Cardiac muscle cell (in vitro differentiated cells and primary cell): ENCODE data around the gene PCSK5. TPM values are rescaled to one million over a fixed set of nuclear protein-coding genes. Genes with fewer than 3 reads are reported as not detected.

Experiments
- DNase-seq, 2 donors: peaks; one replicate each; pipeline versions ENCODE4 v3.0.0 to v3.0.0-alpha.2; 2010 to 2017; ENCODE audit warnings: low read depth in 1 of 2, low spot score in 1 of 2
- H3K27ac ChIP-seq: fragments of 200-600 bp; sonication (generic); 2 replicates; pipeline ENCODE4 v1.5.1; 2016
- H3K27me3 ChIP-seq: fragments of 200-600 bp; sonication (generic); 2 replicates; pipeline ENCODE4 v1.6.0; 2016; ENCODE audit warnings: control low read depth
- H3K36me3 ChIP-seq: fragments of 200-600 bp; sonication (generic); 2 replicates; pipeline ENCODE4 v1.5.1; 2016; ENCODE audit warnings: control low read depth
- H3K4me1 ChIP-seq: fragments of 200-600 bp; sonication (generic); 2 replicates; pipeline ENCODE4 v1.8.1; 2017; ENCODE audit warnings: low read depth, mild to moderate bottlenecking, mixed run types
- H3K4me3 ChIP-seq: fragments of 200-600 bp; sonication (generic); 2 replicates; pipeline ENCODE4 v1.5.1; 2016; ENCODE audit warnings: mild to moderate bottlenecking
- H3K9me3 ChIP-seq: fragments of 200-600 bp; sonication (generic); 2 replicates; pipeline ENCODE4 v1.5.1; 2017; ENCODE audit warnings: low read depth, mild to moderate bottlenecking, control low read depth
- CTCF ChIP-seq: IDR thresholded peaks from 2 replicates; pipeline ENCODE4 v1.5.1; 2012; ENCODE audit warnings: low read depth, mild to moderate bottlenecking, low read length
- polyA plus RNA-seq: library from polyadenylated mRNA; unstranded; fragments of >200 nt; fragmentation: Nextera tagmentation; extraction: Ambion mirVana; gene quantifications from 2 replicates; pipeline ENCODE4 v1.2.1, GENCODE V29; 2016
- total RNA-seq: library from RNA; depleted of rRNA; stranded (reverse); fragments of >200 nt; gene quantifications from 2 replicates; pipeline ENCODE4 v1.2.3, GENCODE V29; 2016

The PCSK5 gene
- total and polyA plus RNA-seq, 2 experiments from 2014 or later, result 6.8 to 9.6 TPM

GRCh38 chr9:75985515-75985914, 95.0 kb downstream of the PCSK5 start:
- Histone ChIP-seq H3K4me1 (no peaks in the 10 kb centered on the region), H3K36me3 (no peaks in the 10 kb centered on the region), H3K27ac (no peak overlapping the region), H3K4me3 (no peak overlapping the region), H3K27me3 (no peaks in the 10 kb centered on the region), H3K9me3 (no peaks in the 10 kb centered on the region)
- DNase-seq, result no peak
- TF ChIP-seq CTCF, result no peak

GRCh38 chr9:75988663-75989062, 98.2 kb downstream of the PCSK5 start:
- Histone ChIP-seq H3K4me1 (no peaks in the 10 kb centered on the region), H3K36me3 (no peaks in the 10 kb centered on the region), H3K27ac (no peak overlapping the region), H3K27me3 (no peaks in the 10 kb centered on the region), H3K4me3 (no peak overlapping the region), H3K9me3 (no peaks in the 10 kb centered on the region)
- no peak for TF ChIP-seq CTCF
- DNase-seq, result no peak

GRCh38 chr9:75990156-75990555, 99.7 kb downstream of the PCSK5 start:
- Histone ChIP-seq H3K27me3 (no peaks in the 10 kb centered on the region), H3K27ac (no peak overlapping the region), H3K4me3 (no peak overlapping the region), H3K4me1 (no peaks in the 10 kb centered on the region), H3K9me3 (no peaks in the 10 kb centered on the region), H3K36me3 (no peaks in the 10 kb centered on the region)
- DNase-seq, result no peak
- TF ChIP-seq CTCF, result no peak

GRCh38 chr9:75990576-75991304, 100.3 kb downstream of the PCSK5 start:
- DNase-seq, result no peak
- no peak overlapping the region for H3K4me3 ChIP-seq
- no peaks in the 10 kb centered on the region for H3K27me3 ChIP-seq
- no peak overlapping the region for H3K27ac ChIP-seq
- no peaks in the 10 kb centered on the region for H3K36me3 ChIP-seq
- no peaks in the 10 kb centered on the region for H3K9me3 ChIP-seq
- no peaks in the 10 kb centered on the region for H3K4me1 ChIP-seq
- no peak for TF ChIP-seq CTCF

- no peak overlapping the region for H3K4me3 ChIP-seq
- peaks cover 11% of the 10 kb centered on the region for H3K4me1 ChIP-seq
- TF ChIP-seq CTCF, result no peak
- H3K9me3 ChIP-seq, result no peaks in the 10 kb centered on the region
- H3K27me3 ChIP-seq, result no peaks in the 10 kb centered on the region
- H3K27ac ChIP-seq, result no peak overlapping the region
- no peak for DNase-seq
- no peaks in the 10 kb centered on the region for H3K36me3 ChIP-seq
These were observed 102.2 kb downstream of the PCSK5 start for GRCh38 chr9:75992482-75993206.
